Mononuclear cell (primary cell): Measurements from ENCODE around the gene CDC34. TPM values are rescaled to one million over a fixed set of nuclear protein-coding genes. Genes with fewer than 3 reads are reported as not detected.

Source experiments
- H3K27me3 ChIP-seq: 2 replicates; pipeline ENCODE4 v1.6.0; 2011; ENCODE audit warnings: low read length, control low read depth; ENCODE audit not compliant: insufficient read depth
- H3K4me1 ChIP-seq: 2 replicates; pipeline ENCODE4 v1.5.1; 2011; ENCODE audit warnings: mild to moderate bottlenecking, low read length, control low read depth; ENCODE audit not compliant: insufficient read depth
- H3K4me3 ChIP-seq: 2 replicates; pipeline ENCODE4 v1.5.1; 2011; ENCODE audit warnings: mild to moderate bottlenecking, low read length, moderate library complexity
- H3K9me3 ChIP-seq: 2 replicates; pipeline ENCODE4 v1.5.1; 2011; ENCODE audit warnings: low read depth, mild to moderate bottlenecking, control low read depth, low read length
- total RNA-seq: library from RNA; depleted of rRNA; stranded (reverse); fragments of >200 nt; gene quantifications from one replicate; pipeline ENCODE4 v1.2.3, GENCODE V29; 2012

Gene CDC34
- total RNA-seq, 1 donor: 20.5 TPM

DNA sequence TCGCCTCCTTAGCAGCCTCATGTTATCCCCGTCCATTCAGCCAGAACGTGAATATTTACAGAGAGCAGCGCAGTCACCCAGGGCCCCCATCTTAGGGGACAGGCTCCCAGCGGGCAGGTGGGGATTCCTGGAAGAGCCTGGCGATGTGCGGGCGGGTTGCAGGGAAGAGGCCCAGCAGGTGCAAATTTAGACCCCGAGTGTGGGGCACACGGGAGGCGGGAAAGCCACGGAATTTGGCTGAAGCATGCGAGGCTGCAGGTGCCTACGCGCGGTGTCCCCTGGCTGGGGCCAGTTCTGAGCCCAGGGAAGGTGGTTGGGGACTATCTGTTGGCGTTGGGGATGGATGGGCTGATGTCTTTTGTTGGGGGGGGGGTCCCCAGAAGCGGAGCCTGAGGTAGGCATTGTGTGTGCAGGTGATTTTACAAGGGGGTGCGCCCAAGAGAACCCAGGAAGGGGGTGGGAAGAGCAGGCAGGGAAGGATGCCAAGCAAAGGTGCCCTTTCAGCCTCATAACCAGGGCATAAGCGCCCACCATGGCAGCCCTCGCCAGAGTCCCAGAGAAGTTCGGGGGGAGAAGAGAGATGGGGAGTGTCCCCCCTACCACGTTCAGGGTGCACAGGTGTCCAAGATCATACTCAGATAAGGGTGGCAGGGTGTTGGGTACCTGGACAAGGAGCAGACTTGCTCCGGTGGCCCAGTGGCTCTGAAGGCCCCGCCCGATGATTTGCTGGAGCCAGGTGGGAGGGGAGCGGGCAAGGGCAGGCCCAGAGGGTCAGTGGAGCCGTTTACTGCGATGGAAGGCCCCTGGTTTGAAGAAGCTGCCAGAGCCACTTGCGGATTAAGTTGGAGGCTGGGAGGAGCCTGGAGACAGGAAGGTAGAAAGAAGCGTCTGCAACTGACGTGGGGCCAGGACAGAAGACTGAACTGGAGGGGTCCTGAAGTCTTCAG lies 23.1 kb upstream of the CDC34 start:
- Histone ChIP-seq H3K9me3 (no peaks in the 10 kb centered on the region), H3K27me3 (no peaks in the 10 kb centered on the region), H3K4me3 (peak overlapping the region; percentile 96), H3K4me1 (peaks cover 60% of the 10 kb centered on the region)

DNA sequence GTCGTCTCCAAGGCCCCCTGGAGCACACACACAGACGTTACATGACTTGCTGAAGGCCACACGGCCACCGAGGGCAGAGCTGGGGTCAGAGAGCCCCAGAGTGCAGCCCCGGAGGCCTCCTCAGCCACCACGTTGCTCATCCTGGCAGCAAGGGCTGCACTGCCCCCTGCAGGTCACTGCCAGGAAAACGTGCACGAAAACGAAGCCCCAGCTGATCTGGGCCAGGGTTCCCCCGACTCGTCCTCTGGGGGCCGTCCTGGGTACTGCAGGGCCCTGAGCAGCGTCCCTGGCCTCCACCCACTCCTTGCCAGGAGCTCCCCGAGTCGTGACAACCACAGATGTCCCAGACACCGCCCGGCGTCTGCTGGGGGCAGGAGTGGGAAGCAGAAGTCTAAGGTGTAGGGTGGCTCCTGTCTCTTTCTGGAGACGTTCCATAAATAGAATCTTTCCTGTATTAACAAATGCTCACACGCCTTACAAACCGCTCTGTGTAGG lies 20.9 kb upstream of the CDC34 start:
- H3K27me3 ChIP-seq: no peaks in the 10 kb centered on the region
- peaks cover 58% of the 10 kb centered on the region for H3K4me1 ChIP-seq

DNA sequence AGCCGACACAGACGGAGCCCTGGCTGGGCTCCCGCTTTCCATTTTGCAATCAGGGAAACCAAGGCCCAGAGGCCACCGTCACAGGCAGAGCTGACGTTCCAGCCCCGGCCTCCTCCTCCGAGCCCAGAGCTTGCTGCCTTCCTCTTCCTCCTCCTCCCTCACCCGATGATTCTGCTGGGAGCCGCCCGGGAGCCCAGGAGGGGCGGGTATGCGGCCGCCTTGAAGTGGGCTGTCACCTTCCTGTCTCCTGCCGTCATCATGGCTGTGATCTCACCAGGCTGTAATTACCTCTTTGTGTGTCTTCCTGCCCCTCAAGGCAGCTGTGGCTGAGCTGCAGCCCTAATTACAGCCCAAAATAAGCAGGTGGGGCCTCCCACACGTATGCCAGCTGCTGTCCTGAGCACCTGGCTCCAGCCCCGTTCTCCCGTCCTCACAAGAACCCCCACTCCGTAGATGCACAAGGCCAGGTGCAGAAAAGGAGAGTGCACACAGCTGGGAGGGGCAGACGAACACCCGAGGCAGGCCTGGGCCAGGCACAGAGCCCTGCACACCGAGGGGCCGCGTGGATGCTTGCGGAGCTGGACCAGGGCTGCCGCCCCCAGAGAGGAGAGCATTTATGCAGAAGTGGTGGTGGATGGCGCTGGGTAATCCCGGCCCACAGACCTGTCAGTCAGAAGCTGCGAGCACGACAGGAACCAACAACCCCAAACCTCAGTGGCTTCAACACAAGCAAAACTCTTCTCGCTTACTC lies 20.3 kb upstream of the CDC34 start:
- no peaks in the 10 kb centered on the region for H3K27me3 ChIP-seq
- H3K9me3 ChIP-seq: no peaks in the 10 kb centered on the region
- peak overlapping the region; percentile 15 for H3K4me3 ChIP-seq
- peaks cover 52% of the 10 kb centered on the region for H3K4me1 ChIP-seq

More for the DNA sequence above, 20.9 kb upstream of the CDC34 start:
- no peaks in the 10 kb centered on the region for H3K9me3 ChIP-seq
- H3K4me3 ChIP-seq: peak overlapping the region; percentile 15

GRCh38 chr19:512547-513365 lies 18.8 kb upstream of the CDC34 start:
- Histone ChIP-seq H3K4me1 (peaks cover 49% of the 10 kb centered on the region), H3K9me3 (no peaks in the 10 kb centered on the region)

DNA sequence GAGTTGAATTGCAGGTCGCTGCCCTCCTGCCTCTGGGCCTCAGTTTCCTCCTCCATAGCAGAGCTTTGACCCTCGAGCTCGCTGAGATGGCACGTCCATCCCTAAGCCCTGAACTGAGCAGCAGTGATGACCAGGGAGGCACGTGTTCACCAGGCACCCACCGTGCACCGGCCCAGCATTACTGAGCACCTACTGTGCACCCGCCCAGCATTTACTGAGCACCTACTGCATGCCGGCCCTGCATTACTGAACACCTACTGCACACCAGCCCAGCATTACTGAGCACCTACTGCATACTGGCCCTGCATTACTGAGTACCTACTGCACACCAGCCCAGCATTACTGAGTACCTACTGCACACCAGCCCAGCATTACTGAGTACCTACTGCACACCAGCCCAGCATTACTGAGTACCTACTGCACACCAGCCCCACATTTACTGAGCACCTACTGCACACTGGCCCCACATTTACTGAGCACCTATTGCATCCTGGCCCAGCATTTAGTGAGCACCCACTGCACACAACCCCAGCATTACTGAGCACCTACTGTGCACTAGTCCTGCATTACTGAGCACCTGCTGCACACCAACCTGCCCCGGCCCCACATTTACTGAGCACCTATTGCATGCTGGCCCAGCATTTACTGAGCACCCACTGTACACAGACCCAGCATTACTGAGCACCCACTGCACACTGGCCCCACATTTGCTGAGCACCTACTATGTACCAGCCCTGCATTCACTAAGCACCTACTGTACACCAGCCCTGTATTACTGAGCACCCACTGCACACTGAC lies 18.0 kb upstream of the CDC34 start:
- Histone ChIP-seq H3K4me1 (peaks cover 41% of the 10 kb centered on the region), H3K9me3 (no peaks in the 10 kb centered on the region), H3K4me3 (no peak overlapping the region), H3K27me3 (no peaks in the 10 kb centered on the region)

More at GRCh38 chr19:512547-513365, 18.8 kb upstream of the CDC34 start:
- no peaks in the 10 kb centered on the region for H3K27me3 ChIP-seq
- no peak overlapping the region for H3K4me3 ChIP-seq

GRCh38 chr19:514166-514663 lies 17.3 kb upstream of the CDC34 start:
- H3K27me3 ChIP-seq: no peaks in the 10 kb centered on the region
- H3K4me1 ChIP-seq: peaks cover 34% of the 10 kb centered on the region
- H3K4me3 ChIP-seq: no peak overlapping the region
- H3K9me3 ChIP-seq: no peaks in the 10 kb centered on the region

DNA sequence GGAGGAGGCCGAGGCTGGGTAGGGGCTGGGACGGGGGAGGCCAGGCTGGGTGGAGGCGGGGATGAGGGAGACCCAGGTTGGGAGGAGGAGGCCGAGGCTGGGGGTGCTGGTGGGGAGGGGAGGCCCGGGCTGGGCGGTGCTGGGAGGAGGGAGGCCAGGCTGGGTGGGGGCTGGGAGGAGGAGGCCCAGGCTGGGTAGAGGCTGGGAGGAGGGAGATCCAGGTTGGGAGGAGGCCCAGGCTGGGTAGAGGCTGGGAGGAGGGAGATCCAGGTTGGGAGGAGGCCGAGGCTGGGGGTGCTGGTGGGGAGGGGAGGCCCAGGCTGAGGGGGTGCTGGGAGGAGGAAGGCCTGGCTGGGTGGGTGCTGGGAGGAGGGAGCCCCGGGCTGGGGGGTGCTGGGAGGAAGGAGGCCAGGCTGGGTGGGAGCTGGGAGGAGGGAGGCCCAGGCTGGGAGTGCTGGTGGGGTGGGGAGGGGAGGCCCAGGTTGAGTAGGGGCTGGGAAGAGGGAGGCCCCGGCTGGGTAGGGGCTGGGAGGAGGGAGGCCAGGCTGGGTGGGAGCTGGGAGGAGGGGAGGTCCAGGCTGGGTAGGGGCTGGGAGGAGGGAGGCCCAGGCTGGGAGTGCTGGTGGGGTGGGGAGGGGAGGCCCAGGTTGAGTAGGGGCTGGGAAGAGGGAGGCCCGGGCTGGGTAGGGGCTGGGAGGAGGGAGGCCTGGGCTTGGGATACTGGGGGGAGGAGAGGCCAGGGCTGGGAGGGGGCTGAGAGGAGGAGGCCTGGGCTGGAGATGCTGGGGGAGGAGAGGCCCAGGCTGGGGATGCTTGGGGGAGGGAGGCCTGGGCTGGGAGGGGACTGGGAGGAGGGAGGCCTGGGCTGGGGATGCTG lies 13.6 kb upstream of the CDC34 start:
- H3K4me3 ChIP-seq: no peak overlapping the region
- no peaks in the 10 kb centered on the region for H3K27me3 ChIP-seq

DNA sequence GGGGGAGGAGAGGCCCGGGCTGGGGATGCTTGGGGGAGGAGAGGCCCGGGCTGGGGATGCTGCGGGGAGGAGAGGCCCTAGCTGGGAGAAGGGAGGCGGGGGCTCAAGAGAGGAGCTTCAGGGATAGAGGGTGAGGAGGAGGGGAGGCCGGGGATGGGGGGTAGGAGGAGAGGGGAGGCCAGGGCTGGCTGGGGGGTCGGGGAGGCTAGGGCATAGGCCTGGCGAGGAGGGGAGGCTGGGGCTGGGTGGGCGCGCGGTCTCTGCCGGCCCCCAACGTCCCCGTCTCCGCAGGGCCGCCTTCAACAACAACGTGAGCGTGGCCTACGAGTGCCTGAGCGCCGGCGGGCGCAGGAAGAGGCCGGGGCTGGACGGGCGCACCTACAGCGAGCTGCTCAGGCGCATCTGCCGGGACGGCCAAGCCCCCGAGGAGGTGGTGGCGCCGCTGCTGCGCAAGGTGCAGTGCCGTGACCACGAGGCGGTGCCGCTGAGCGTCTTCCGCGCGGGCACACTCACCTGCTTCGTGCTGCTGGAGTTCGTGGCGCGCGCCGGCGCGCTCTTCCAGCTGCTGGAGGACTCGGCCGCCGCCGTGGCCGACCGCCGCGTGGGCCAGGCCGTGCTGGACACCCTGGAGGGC lies 12.8 kb upstream of the CDC34 start:
- Histone ChIP-seq H3K9me3 (no peaks in the 10 kb centered on the region), H3K27me3 (no peaks in the 10 kb centered on the region), H3K4me3 (no peak overlapping the region), H3K4me1 (no peaks in the 10 kb centered on the region)

More for the DNA sequence above, 13.6 kb upstream of the CDC34 start:
- H3K9me3 ChIP-seq: no peaks in the 10 kb centered on the region
- H3K4me1 ChIP-seq: no peaks in the 10 kb centered on the region

GRCh38 chr19:519449-519865 lies 12.1 kb upstream of the CDC34 start:
- Histone ChIP-seq H3K9me3 (no peaks in the 10 kb centered on the region), H3K27me3 (no peaks in the 10 kb centered on the region), H3K4me1 (no peaks in the 10 kb centered on the region), H3K4me3 (no peak overlapping the region)

- Histone ChIP-seq H3K9me3 (no peaks in the 10 kb centered on the region), H3K4me3 (no peak overlapping the region), H3K27me3 (no peaks in the 10 kb centered on the region), H3K4me1 (no peaks in the 10 kb centered on the region)
These were observed 8.8 kb upstream of the CDC34 start for GRCh38 chr19:522726-523125.

DNA sequence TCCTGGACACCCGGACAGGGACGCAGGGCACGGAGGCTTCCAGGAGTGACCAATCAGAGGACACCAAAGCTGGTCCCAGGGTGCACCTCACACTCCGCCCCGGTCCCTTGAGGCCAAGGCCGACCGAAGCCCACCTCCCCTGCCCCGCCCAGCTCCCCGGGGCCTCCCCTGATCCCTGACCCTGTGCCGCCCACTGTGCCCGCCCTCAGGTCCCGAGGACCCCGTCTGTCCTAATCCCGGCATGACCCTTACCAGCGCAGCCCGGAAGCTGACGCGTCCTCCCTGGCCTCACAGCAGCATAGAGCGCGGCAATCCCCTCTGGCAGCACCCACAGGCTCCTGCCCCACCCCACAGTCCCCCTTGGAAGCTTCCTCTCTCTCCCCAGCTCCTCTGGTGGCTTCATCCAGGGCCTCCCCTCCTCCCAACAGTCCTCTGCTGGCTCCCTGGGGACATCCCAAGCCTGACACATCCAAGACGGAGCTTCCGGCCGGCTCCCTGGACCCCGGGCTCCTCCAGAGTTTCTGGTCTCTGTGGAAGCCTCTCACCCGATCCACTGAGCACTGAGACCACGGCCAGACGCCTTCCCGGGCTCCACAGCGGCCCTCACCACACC lies 7.4 kb upstream of the CDC34 start:
- Histone ChIP-seq H3K4me3 (no peak overlapping the region), H3K4me1 (no peaks in the 10 kb centered on the region), H3K27me3 (no peaks in the 10 kb centered on the region), H3K9me3 (no peaks in the 10 kb centered on the region)

DNA sequence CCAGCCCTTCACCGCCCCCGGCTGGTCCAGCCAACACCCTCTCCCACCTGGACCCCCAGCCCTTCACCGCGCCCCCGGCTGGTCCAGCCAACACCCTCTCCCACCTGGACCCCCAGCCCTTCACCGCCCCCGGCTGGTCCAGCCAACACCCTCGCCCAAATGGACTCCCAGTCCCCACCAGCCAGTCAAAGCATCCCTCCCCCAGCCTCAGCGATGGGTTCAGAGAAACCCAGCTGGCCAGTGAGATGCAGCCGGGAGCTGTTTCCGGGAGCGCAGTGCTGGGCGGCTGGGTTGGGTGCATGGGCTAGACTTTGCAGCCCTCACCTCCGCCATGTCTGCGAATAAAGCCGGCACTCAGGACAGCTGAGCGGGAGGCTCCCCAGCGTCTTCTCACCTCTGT lies 6.5 kb upstream of the CDC34 start:
- H3K4me3 ChIP-seq: no peak overlapping the region
- H3K9me3 ChIP-seq: no peaks in the 10 kb centered on the region
- H3K4me1 ChIP-seq: no peaks in the 10 kb centered on the region
- H3K27me3 ChIP-seq: no peaks in the 10 kb centered on the region
